ENCODE measurements around the gene HMCN2. TPM values are rescaled to one million over a fixed set of nuclear protein-coding genes. Genes with fewer than 3 reads are reported as not detected.

Gene HMCN2
- polyA plus RNA-seq, 1 of the 3 experiments (the other 2 are of a cell fraction): 0.15 TPM

DNA sequence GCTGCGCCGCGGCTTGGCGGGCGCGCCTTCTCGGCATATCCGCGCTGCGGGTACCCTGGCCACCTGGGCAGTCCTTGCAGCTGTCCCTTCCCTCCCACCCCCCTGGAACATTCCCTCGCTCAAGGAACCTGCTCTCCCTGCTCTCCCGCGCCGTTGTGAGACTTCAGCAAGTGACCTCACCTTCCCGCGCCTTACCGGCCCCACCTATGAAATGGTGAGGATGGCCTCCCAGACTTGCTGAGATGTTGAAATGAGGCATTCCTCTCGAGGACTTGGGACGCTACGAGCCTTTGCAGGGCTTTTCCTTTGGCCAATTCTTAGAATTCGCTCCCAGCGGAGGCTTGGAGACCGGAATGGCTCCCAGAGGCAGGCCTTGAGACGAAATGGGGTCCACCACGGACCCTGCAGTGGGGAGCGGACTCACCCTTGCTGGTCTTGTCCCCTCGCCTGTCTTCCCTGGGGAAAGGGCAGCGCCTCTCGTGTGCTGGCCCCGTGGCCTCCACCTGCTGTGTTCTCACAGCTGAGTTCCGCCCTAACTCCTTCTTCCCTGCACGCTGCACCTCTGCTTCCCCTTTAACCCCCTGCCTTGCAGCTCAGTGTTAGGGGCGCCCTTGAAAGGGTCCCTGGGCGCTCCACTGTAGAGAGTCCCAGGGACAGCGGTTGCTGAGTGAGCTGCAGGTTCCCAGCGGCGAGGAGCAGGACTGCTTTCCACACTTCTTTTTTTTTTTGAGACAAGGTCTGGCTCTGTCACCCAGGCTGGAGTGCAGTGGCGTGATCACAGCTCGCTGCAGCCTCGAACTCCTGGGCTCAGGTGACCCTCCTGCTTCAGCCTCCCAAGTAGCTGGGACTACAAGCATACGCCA, 907 bp downstream of the HMCN2 start:
- Histone ChIP-seq H3K4me2 (no peak overlapping the region), H4K20me1 (ENCODE audit: insufficient read depth) (no peaks in the 10 kb centered on the region), H3K4me3 (ENCODE audit: low read depth in 2 of 2, low read length in 1 of 2) (peak overlapping the region in 1 of 2 experiments; percentile 39; a peak in 1 of 4 replicates), H3K79me2 (ENCODE audit: insufficient read depth) (no peaks in the 10 kb centered on the region), H2AFZ (ENCODE audit: low read depth) (no peak overlapping the region), H3K9me3 (no peaks in the 10 kb centered on the region), H3K9ac (no peak overlapping the region), H3K9me2 (no peaks in the 10 kb centered on the region), H3K27me3 (ENCODE audit: insufficient read depth) (peaks cover 48% of the 10 kb centered on the region), H3K4me1 (ENCODE audit: control insufficient read depth in 1 of 2, insufficient read depth in 2 of 2, low read depth in 1 of 2, low read length in 1 of 2) (peaks cover 0 to 32% of the 10 kb centered on the region in 2 experiments; a peak in 1 of 4 replicates), H3K27ac (ENCODE audit: low read depth in 2 of 2, low read length in 1 of 2) (no peak overlapping the region), H3F3A (replicated peaks; ENCODE audit: insufficient read depth) (no peaks in the 10 kb centered on the region), H3K36me3 (replicated peaks in 1 of 2; ENCODE audit: control insufficient read depth in 1 of 2, insufficient read depth in 2 of 2, low read length in 1 of 2) (no peaks in the 10 kb centered on the region)
- ChIA-PET CTCF (interaction anchor here (0.6 to 7.1 kb wide), 9 partner anchors 12 to 75 kb away, joined by 3 to 69 read pairs (median 4); no protein-coding TSS in a partner anchor), POLR2A (no interaction called here)
- 81% methylated on average over 32 of the region's 41 CpGs for WGBS (ENCODE audit: low lambda C conversion rate)
- TF ChIP-seq RFX5 (IDR thresholded peaks at IDR 0.05; ENCODE audit: low read length): no peak
- TF ChIP-seq REST (IDR thresholded peaks at IDR 0.05; ENCODE audit: low read depth, low read length): no peak
- no peak for TF ChIP-seq CTCF (IDR thresholded peaks at IDR 0.05)
- TF ChIP-seq NFIC (IDR thresholded peaks at IDR 0.05; ENCODE audit: borderline replicate concordance): no peak
- TF ChIP-seq MEF2A (IDR thresholded peaks at IDR 0.05; ENCODE audit: borderline replicate concordance, low read depth): no peak
- TF ChIP-seq ELF1 (IDR thresholded peaks at IDR 0.05): no peak
- TF ChIP-seq FOXJ3 (CRISPR knock-in tag; IDR thresholded peaks at IDR 0.05): no peak
- no peak for TF ChIP-seq CHD2 (IDR thresholded peaks at IDR 0.05; ENCODE audit: low read length, partially characterized antibody)
- TF ChIP-seq YY1 (IDR thresholded peaks at IDR 0.05; ENCODE audit: low read depth): no peak
- no peak for TF ChIP-seq FOSL2 (IDR thresholded peaks at IDR 0.05; ENCODE audit: borderline replicate concordance, low read depth)
- no peak for TF ChIP-seq POLR2AphosphoS5 (IDR thresholded peaks at IDR 0.05; ENCODE audit: low read depth, low read length)
- no peak for TF ChIP-seq SMC3 (IDR thresholded peaks at IDR 0.05; ENCODE audit: low read depth, low read length)
- TF ChIP-seq EP300 (IDR thresholded peaks at IDR 0.05; ENCODE audit: borderline replicate concordance in 1 of 2, low read depth in 1 of 2, low read length in 1 of 2): no peak
- no peak for TF ChIP-seq NRF1 (IDR thresholded peaks at IDR 0.05; ENCODE audit: low read depth, low read length)
- no peak for DNase-seq
